Measurements from ENCODE around the gene PAGR1. TPM values are rescaled to one million over a fixed set of nuclear protein-coding genes. Genes with fewer than 3 reads are reported as not detected.

PAGR1 gene
- total and polyA plus RNA-seq, 2 experiments from 2014 or later, result 39.3 to 53.4 TPM

DNA sequence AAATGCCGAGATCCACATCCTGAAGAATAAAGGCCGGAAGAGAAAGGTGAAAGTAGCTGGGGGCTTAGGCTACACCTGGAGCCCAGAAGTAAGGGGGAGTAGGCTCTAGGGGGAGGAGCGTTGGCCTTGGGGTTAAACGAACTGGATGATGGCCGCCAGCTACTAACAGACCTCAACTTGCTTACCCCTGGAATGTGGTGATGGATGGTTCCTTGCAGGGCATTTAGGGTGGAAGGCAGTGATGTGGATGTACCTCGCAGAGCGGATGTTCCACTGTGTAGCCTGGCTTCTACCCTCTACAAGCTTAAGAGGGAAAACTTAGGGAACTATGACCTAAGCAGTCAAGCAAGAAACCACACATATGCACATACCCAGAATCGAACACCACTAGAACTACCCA, 11.9 kb upstream of the PAGR1 start:
- WGBS (ENCODE audit: low lambda C conversion rate, missing lambda C conversion rate), result 87% methylated on average over 8 of the region's 8 CpGs
- Histone ChIP-seq H3K4me2 (peak overlapping the region; percentile 94), H2AFZ (no peak overlapping the region), H3K4me1 (ENCODE audit: insufficient read depth) (peaks cover 18% of the 10 kb centered on the region), H4K20me1 (ENCODE audit: insufficient read depth, poor library complexity, severe bottlenecking) (peaks cover 11% of the 10 kb centered on the region), H3K9me2 (replicated peaks; ENCODE audit: insufficient read depth) (no peaks in the 10 kb centered on the region), H3K79me2 (peaks cover 22% of the 10 kb centered on the region), H3K9me3 (ENCODE audit: low read depth) (no peaks in the 10 kb centered on the region), H3K27me3 (no peaks in the 10 kb centered on the region), H3K4me3 (no peak overlapping the region), H3K36me3 (replicated peaks; ENCODE audit: insufficient read depth, low read depth) (no peaks in the 10 kb centered on the region), H3K27ac (peak overlapping the region; percentile 98)
- TF ChIP-seq, protein P1, sequence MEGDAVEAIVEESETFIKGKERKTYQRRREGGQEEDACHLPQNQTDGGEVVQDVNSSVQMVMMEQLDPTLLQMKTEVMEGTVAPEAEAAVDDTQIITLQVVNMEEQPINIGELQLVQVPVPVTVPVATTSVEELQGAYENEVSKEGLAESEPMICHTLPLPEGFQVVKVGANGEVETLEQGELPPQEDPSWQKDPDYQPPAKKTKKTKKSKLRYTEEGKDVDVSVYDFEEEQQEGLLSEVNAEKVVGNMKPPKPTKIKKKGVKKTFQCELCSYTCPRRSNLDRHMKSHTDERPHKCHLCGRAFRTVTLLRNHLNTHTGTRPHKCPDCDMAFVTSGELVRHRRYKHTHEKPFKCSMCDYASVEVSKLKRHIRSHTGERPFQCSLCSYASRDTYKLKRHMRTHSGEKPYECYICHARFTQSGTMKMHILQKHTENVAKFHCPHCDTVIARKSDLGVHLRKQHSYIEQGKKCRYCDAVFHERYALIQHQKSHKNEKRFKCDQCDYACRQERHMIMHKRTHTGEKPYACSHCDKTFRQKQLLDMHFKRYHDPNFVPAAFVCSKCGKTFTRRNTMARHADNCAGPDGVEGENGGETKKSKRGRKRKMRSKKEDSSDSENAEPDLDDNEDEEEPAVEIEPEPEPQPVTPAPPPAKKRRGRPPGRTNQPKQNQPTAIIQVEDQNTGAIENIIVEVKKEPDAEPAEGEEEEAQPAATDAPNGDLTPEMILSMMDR (IDR thresholded peaks at IDR 0.05; ENCODE audit: poor library complexity), result no peak
- TF ChIP-seq EZH2phosphoT487 (IDR thresholded peaks at IDR 0.05; ENCODE audit: low read depth, severe bottlenecking, unreplicated experiment) (no peak), EZH2 (IDR thresholded peaks at IDR 0.05; ENCODE audit: borderline replicate concordance) (no peak)
- DNase-seq (ENCODE audit: low spot score), result no peak

DNA sequence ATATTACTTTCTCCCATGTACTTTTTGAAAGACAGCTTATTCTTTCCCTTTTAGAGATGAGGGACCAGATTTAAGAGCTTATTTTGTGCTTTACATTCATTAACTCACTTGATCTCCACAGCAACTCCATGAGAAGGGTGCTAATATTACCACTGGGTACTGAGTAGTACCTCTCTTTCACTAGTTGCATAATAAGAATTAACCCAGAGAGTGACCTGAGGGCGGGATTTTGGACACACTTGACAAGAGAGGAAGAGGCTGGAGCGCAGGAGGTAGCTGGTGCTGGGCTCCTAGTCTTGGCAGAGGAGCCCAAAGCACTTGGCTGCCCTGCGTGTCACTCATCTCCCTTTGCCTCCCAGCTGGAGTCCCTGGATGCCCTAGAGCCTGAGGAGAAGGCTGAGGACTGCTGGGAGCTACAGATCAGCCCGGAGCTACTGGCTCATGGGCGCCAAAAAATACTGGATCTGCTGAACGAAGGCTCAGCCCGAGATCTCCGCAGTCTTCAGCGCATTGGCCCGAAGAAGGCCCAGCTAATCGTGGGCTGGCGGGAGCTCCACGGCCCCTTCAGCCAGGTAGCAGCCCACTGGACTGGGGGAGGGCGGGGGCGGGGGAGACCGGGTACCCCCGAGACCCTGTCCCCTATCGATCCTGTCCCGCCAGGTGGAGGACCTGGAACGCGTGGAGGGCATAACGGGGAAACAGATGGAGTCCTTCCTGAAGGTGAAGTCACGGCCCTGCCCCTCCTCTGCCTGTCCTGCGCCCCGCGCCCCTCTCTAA, 11.3 kb upstream of the PAGR1 start:
- H3K9me3 ChIP-seq (ENCODE audit: low read depth), result no peaks in the 10 kb centered on the region
- H3K4me2 ChIP-seq, result peak overlapping the region; percentile 94
- H3K4me1 ChIP-seq (ENCODE audit: insufficient read depth), result peaks cover 24% of the 10 kb centered on the region
- H3K9me2 ChIP-seq (replicated peaks; ENCODE audit: insufficient read depth), result no peaks in the 10 kb centered on the region
- H2AFZ ChIP-seq, result peak overlapping the region; percentile 75
- no peak for DNase-seq (ENCODE audit: low spot score)
- H3K4me3 ChIP-seq, result peak overlapping the region; percentile 62
- H3K36me3 ChIP-seq (replicated peaks; ENCODE audit: insufficient read depth, low read depth), result no peaks in the 10 kb centered on the region
- H3K27ac ChIP-seq, result peak overlapping the region; percentile 98
- TF ChIP-seq EZH2 (IDR thresholded peaks at IDR 0.05; ENCODE audit: borderline replicate concordance), result no peak
- TF ChIP-seq, protein P1 (IDR thresholded peaks at IDR 0.05; ENCODE audit: poor library complexity), result no peak
- no peak for TF ChIP-seq EZH2phosphoT487 (IDR thresholded peaks at IDR 0.05; ENCODE audit: low read depth, severe bottlenecking, unreplicated experiment)
- H4K20me1 ChIP-seq (ENCODE audit: insufficient read depth, poor library complexity, severe bottlenecking), result peaks cover 15% of the 10 kb centered on the region
- H3K79me2 ChIP-seq, result peaks cover 28% of the 10 kb centered on the region
- WGBS (ENCODE audit: low lambda C conversion rate, missing lambda C conversion rate), result 34% methylated on average over 16 of the region's 26 CpGs
- H3K27me3 ChIP-seq, result no peaks in the 10 kb centered on the region

DNA sequence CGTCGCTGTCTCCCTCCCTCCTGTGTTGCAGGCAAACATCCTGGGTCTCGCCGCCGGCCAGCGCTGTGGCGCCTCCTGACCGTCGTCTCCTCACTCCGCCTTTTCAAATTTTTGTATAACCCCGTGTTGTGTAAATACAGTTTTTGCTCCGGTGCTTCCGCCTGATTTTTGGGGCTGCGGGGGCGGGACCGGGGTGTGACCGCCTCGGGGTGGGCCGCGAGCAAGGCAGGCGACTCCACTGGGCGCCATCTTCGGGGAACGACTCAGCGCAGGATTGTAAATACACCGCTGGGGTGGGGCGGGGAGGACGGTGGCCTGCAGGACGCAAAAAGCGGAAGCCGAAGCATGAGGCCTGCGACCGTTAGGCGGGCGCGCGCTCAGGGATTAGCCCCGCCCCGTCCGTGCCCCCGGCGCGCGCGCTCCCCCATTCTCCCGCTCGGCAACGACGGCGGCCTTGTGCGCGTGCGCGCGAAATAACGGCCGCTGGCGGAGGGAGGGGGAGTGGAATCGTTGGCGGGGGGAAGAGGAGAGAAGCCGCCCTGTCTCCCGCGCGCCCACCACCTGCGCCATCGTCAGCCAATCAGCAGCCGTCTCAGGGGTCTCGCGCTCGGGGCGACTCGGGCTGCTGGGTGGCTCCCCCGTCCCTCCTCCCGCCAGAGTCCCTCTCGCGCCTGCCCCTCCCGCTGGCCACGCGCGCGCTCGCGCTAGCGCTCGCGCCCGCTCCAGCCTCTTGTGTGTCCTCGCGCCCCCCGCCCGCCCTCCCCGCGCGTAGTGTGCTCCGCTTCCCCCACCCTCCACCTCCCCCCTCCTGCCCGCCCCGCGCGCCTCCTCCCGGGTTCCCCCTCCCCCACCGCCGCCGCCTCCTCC, 10.5 kb upstream of the PAGR1 start:
- Histone ChIP-seq H3K27ac (peak overlapping the region; percentile 98), H3K4me3 (peak overlapping the region; percentile 62), H3K9me3 (ENCODE audit: low read depth) (no peaks in the 10 kb centered on the region), H2AFZ (peak overlapping the region; percentile 75), H3K36me3 (replicated peaks; ENCODE audit: insufficient read depth, low read depth) (no peaks in the 10 kb centered on the region), H3K79me2 (peaks cover 31% of the 10 kb centered on the region), H3K4me2 (peak overlapping the region; percentile 94), H3K27me3 (no peaks in the 10 kb centered on the region), H3K4me1 (ENCODE audit: insufficient read depth) (peaks cover 32% of the 10 kb centered on the region), H3K9me2 (replicated peaks; ENCODE audit: insufficient read depth) (no peaks in the 10 kb centered on the region), H4K20me1 (ENCODE audit: insufficient read depth, poor library complexity, severe bottlenecking) (peaks cover 21% of the 10 kb centered on the region)
- TF ChIP-seq, protein P1 (IDR thresholded peaks at IDR 0.05; ENCODE audit: poor library complexity), result no peak
- TF ChIP-seq EZH2phosphoT487 (IDR thresholded peaks at IDR 0.05; ENCODE audit: low read depth, severe bottlenecking, unreplicated experiment), result no peak
- TF ChIP-seq EZH2 (IDR thresholded peaks at IDR 0.05; ENCODE audit: borderline replicate concordance), result no peak
- WGBS (ENCODE audit: low lambda C conversion rate, missing lambda C conversion rate), result 1% methylated on average over 29 of the region's 103 CpGs
- DNase-seq (ENCODE audit: low spot score), result peak; percentile 98
